Cardiac muscle cell (in vitro differentiated cells and primary cell): Measurements from ENCODE around the gene AP2A2. TPM values are rescaled to one million over a fixed set of nuclear protein-coding genes. Genes with fewer than 3 reads are reported as not detected.

Source experiments
- DNase-seq, 2 donors: peaks; one replicate each; pipeline versions ENCODE4 v3.0.0 to v3.0.0-alpha.2; 2010 to 2017; ENCODE audit warnings: low read depth in 1 of 2, low spot score in 1 of 2
- H3K27ac ChIP-seq: fragments of 200-600 bp; sonication (generic); 2 replicates; pipeline ENCODE4 v1.5.1; 2016
- H3K27me3 ChIP-seq: fragments of 200-600 bp; sonication (generic); 2 replicates; pipeline ENCODE4 v1.6.0; 2016; ENCODE audit warnings: control low read depth
- H3K36me3 ChIP-seq: fragments of 200-600 bp; sonication (generic); 2 replicates; pipeline ENCODE4 v1.5.1; 2016; ENCODE audit warnings: control low read depth
- H3K4me1 ChIP-seq: fragments of 200-600 bp; sonication (generic); 2 replicates; pipeline ENCODE4 v1.8.1; 2017; ENCODE audit warnings: low read depth, mild to moderate bottlenecking, mixed run types
- H3K4me3 ChIP-seq: fragments of 200-600 bp; sonication (generic); 2 replicates; pipeline ENCODE4 v1.5.1; 2016; ENCODE audit warnings: mild to moderate bottlenecking
- H3K9me3 ChIP-seq: fragments of 200-600 bp; sonication (generic); 2 replicates; pipeline ENCODE4 v1.5.1; 2017; ENCODE audit warnings: low read depth, mild to moderate bottlenecking, control low read depth
- CTCF ChIP-seq: IDR thresholded peaks from 2 replicates; pipeline ENCODE4 v1.5.1; 2012; ENCODE audit warnings: low read depth, mild to moderate bottlenecking, low read length
- polyA plus RNA-seq: library from polyadenylated mRNA; unstranded; fragments of >200 nt; fragmentation: Nextera tagmentation; extraction: Ambion mirVana; gene quantifications from 2 replicates; pipeline ENCODE4 v1.2.1, GENCODE V29; 2016
- total RNA-seq: library from RNA; depleted of rRNA; stranded (reverse); fragments of >200 nt; gene quantifications from 2 replicates; pipeline ENCODE4 v1.2.3, GENCODE V29; 2016

AP2A2 gene
- total and polyA plus RNA-seq, 2 experiments from 2014 or later: 47.6 to 77.6 TPM

GRCh38 chr11:991034-991433 lies 65.4 kb downstream of the AP2A2 start:
- Histone ChIP-seq H3K27ac (no peak overlapping the region), H3K36me3 (peaks cover 31% of the 10 kb centered on the region), H3K4me1 (no peaks in the 10 kb centered on the region), H3K4me3 (no peak overlapping the region), H3K9me3 (no peaks in the 10 kb centered on the region), H3K27me3 (no peaks in the 10 kb centered on the region)
- TF ChIP-seq CTCF: no peak
- DNase-seq: no peak

- TF ChIP-seq CTCF: no peak
- H3K36me3 ChIP-seq: peaks cover 31% of the 10 kb centered on the region
- H3K4me3 ChIP-seq: no peak overlapping the region
- no peaks in the 10 kb centered on the region for H3K9me3 ChIP-seq
- no peaks in the 10 kb centered on the region for H3K4me1 ChIP-seq
- DNase-seq: no peak
- H3K27ac ChIP-seq: no peak overlapping the region
- H3K27me3 ChIP-seq: no peaks in the 10 kb centered on the region
These were observed 66.1 kb downstream of the AP2A2 start for GRCh38 chr11:991711-992307.

GRCh38 chr11:992577-992976 lies 66.9 kb downstream of the AP2A2 start:
- TF ChIP-seq CTCF: no peak
- no peaks in the 10 kb centered on the region for H3K9me3 ChIP-seq
- no peak overlapping the region for H3K27ac ChIP-seq
- H3K27me3 ChIP-seq: no peaks in the 10 kb centered on the region
- no peaks in the 10 kb centered on the region for H3K4me1 ChIP-seq
- H3K36me3 ChIP-seq: peaks cover 27% of the 10 kb centered on the region
- no peak for DNase-seq
- no peak overlapping the region for H3K4me3 ChIP-seq

- no peak for TF ChIP-seq CTCF
- Histone ChIP-seq H3K9me3 (no peaks in the 10 kb centered on the region), H3K4me3 (no peak overlapping the region), H3K36me3 (peaks cover 21% of the 10 kb centered on the region), H3K27me3 (no peaks in the 10 kb centered on the region), H3K4me1 (no peaks in the 10 kb centered on the region), H3K27ac (no peak overlapping the region)
- no peak for DNase-seq
These were observed 68.0 kb downstream of the AP2A2 start for GRCh38 chr11:993632-994167.

GRCh38 chr11:995044-995751 lies 69.5 kb downstream of the AP2A2 start:
- Histone ChIP-seq H3K4me1 (no peaks in the 10 kb centered on the region), H3K36me3 (peaks cover 11% of the 10 kb centered on the region), H3K9me3 (no peaks in the 10 kb centered on the region), H3K4me3 (no peak overlapping the region), H3K27ac (peak overlapping the region; percentile 75), H3K27me3 (no peaks in the 10 kb centered on the region)
- TF ChIP-seq CTCF: no peak
- DNase-seq: no peak
